Stimulated activated CD8-positive, alpha-beta memory T cell treated with anti-CD3 and anti-CD28 coated beads, Interleukin-12 subunit alpha, Interleukin-12 subunit beta, amount 100 ng/mL, for 1 hour (primary cell): ENCODE data around the gene HDAC8.

Experiments used
- DNase-seq: peaks from one replicate; pipeline ENCODE4 v3.0.0-alpha.2; 2020; ENCODE audit warnings: low read depth

The HDAC8 gene

DNA sequence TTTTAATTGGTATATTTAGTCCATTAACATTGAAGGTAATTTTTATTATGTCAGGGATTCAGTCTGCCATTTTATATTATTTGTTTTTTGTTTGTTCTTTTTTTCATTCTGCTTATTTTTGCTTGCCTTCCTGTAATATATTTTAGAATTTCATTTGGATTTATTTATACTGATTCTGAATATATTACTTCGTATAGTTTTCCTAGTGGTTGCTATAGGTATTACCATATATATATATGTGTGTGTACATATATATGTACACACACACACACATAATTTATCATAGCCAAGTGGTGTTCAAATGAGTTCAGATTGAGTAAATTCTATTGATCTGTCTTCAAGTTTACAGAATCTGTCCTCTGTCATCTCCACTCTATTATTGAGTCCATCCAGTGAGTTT lies 278.1 kb downstream of the HDAC8 start:
- no peak for DNase-seq

DNA sequence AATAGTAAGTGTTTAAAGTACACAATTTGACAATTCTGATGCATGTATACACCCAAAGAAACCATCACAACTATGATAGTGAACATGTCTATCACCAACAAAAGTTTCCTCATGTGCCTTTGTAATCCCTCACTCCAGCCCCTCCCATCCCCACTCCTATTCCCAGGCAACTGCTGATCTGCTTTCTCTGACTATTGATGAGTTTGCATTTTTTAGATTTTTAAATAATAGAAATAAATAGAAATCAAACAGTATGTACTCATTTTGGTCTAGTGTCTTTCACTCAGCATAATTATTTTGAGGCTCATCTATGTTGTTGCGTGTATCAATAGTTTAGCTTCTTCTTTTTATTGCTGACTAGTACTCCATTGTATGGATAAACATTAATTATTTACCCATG lies 290.3 kb downstream of the HDAC8 start:
- no peak for DNase-seq

DNA sequence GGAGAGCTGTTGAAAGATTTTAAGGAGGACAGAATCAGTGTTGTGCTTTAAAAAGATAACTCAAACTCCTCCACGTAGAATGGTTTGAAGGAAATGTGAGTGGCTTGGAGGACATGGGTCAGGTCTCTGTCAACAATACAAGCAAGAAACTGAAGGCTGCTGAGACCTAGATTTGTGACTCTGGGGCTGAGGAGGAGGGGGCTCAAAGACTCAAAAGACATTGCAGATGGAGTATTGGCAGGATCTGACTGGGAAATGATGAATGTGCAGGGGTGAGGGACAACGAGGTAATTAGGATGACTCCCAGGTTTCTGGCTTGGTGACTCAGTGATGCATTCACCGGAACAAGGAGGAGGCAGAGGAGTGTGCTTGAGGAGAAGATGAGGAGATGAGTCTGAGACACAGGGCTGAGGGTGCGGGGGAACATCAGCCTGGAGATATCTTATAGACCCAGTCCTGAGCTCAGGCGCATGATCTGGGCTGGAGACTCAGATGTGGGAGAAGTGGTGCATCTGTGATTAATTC lies 292.3 kb downstream of the HDAC8 start:
- no peak for DNase-seq
